T-helper 2 cell treated with Interferon-gamma antibody and Interleukin-4, amounts not matched to agents 5 μg/mL and 100 μg/mL, for 36 hours (primary cell): Measurements from ENCODE around the gene FAM118B.
"Not testable (repeated sequence)": the region's sequence is repeated elsewhere in the genome, so short reads cannot be mapped to it uniquely, and the experiment has no call there.

Source experiments
- DNase-seq: peaks from one replicate; pipeline ENCODE4 v3.0.0; 2021; ENCODE audit warnings: low spot score
- H3K27ac Mint-ChIP-seq: one replicate; pipeline ENCODE4 v1.8.0; 2021; ENCODE audit warnings: mild to moderate bottlenecking, mixed read lengths
- H3K27me3 Mint-ChIP-seq: one replicate; pipeline ENCODE4 v1.8.0; 2021; ENCODE audit warnings: low read depth, mixed read lengths
- H3K36me3 Mint-ChIP-seq: one replicate; pipeline ENCODE4 v1.8.0; 2021; ENCODE audit warnings: low read depth, mixed read lengths
- H3K4me1 Mint-ChIP-seq: one replicate; pipeline ENCODE4 v1.8.0; 2021; ENCODE audit warnings: low read depth, mixed read lengths
- H3K4me3 Mint-ChIP-seq: one replicate; pipeline ENCODE4 v1.8.0; 2022; ENCODE audit warnings: mild to moderate bottlenecking, moderate library complexity, mixed read lengths
- H3K9me3 Mint-ChIP-seq: one replicate; pipeline ENCODE4 v1.8.0; 2021; ENCODE audit warnings: mixed read lengths

FAM118B gene

DNA sequence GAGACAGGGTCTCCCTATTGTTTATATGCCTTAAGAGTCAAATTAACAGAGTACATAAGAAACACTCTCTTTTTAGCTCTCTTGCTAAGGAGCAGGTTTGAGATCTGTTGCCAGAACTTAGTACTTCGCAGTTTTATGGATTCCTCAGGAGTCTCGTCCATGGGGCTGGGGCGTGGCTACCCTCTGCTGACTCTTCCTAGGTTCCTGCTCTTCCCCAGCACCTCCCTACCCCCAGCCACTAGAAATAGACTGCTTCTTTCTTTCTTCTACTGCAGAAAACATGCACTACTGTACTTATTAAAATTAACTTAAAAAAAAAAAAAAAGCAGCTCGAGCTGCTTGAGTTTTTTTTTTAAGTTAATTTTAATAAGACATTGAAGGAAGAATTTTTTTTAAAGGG, 8.0 kb downstream of the FAM118B start:
- H3K27ac Mint-ChIP-seq = no peak overlapping the region
- H3K36me3 Mint-ChIP-seq = no peaks in the 10 kb centered on the region
- no peaks in the 10 kb centered on the region for H3K27me3 Mint-ChIP-seq
- DNase-seq = no peak
- peaks cover 3% of the 10 kb centered on the region for H3K4me1 Mint-ChIP-seq
- H3K9me3 Mint-ChIP-seq = no peaks in the 10 kb centered on the region
- no peak overlapping the region for H3K4me3 Mint-ChIP-seq

DNA sequence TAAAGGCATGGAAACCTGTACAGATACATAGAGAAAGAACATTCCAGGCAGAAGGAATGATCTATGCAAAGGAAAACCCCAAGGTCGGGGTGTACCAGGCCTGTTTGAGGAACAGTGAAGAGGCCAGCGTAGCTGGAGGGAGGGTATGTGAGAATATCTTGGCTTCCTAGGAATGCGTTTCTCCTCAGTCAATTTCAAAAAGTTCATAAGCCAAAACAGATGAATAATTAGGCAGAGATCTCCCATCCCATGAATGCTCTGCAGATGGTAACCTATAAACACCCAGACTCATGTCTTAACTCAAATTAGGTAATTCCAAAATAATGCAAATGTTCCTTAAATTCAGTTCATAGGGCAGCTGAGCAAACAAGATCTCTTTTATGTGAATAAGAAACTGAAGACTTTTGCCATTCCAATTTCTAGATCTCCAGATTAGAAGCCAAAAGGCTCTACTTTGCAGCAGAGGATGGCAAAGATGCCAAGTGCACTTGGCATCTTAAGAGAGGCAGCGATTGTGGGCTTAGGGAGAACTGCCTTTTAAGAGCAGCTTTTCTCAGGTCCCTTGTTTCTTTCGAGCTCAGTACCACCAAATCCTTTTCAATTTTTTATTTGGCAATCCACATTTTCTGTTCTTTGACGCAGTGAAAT, 13.2 kb downstream of the FAM118B start:
- no peak for DNase-seq
- no peak overlapping the region for H3K4me3 Mint-ChIP-seq
- H3K27me3 Mint-ChIP-seq = no peaks in the 10 kb centered on the region
- H3K9me3 Mint-ChIP-seq = no peaks in the 10 kb centered on the region
- no peak overlapping the region for H3K27ac Mint-ChIP-seq
- H3K4me1 Mint-ChIP-seq = no peaks in the 10 kb centered on the region
- peaks cover 3% of the 10 kb centered on the region for H3K36me3 Mint-ChIP-seq

DNA sequence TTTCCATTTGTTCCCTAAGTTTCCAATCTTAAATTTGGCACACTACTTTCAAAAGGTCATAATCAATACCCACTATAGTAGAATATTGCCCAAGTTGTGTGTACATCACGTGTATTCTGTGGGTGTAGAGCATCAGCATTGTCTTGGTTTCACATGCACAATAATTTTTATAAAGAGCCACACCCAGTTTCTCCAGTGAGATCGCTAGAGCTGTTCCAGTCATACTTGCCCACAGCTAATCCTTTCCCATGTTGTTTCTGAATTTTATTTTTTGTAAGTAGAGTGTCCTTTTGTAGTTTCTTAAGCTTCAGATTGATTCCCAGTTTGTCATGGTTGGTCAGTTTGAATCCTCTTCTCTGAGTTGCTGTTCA, 13.7 kb downstream of the FAM118B start:
- Mint-ChIP-seq H3K4me3 (no peak overlapping the region), H3K36me3 (peaks cover 3% of the 10 kb centered on the region), H3K4me1 (no peaks in the 10 kb centered on the region), H3K9me3 (no peaks in the 10 kb centered on the region), H3K27ac (no peak overlapping the region), H3K27me3 (no peaks in the 10 kb centered on the region)
- DNase-seq = no peak

DNA sequence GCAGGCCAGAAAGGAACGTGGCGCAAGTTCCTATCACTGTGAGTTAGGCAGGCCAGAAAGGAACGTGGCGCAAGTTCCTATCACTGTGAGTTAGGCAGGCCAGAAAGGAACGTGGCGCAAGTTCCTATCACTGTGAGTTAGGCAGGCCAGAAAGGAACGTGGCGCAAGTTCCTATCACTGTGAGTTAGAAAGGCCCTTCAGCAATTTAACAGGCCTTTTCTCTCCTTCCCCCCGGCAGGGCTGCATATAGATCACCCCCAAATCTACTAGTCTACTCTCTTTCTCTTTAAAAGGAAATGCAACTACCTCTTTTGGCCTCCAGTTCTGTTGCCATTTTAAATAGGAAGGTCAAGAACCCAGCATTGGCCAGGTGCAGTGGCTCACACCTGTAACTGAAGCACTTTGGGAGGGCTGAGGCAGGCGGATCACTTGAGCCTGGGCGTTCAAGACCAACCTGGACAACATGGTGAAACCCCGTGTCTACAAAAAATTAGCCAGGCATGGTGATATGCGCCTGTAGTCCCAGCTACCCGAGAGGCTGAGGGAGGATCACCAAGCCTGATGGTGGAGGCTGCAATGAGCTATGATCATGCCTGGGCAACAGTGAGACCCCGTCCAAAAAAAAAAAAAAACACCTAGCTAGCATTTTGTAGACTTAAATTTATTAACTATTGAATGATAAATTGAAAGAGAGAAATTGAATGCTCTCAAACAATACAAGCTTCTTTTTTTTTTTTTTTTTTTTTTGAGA, 14.9 kb downstream of the FAM118B start:
- Mint-ChIP-seq H3K27me3 (no peaks in the 10 kb centered on the region), H3K36me3 (peaks cover 3% of the 10 kb centered on the region), H3K27ac (no peak overlapping the region), H3K9me3 (no peaks in the 10 kb centered on the region), H3K4me3 (no peak overlapping the region), H3K4me1 (peaks cover 2% of the 10 kb centered on the region)
- DNase-seq = no peak

DNA sequence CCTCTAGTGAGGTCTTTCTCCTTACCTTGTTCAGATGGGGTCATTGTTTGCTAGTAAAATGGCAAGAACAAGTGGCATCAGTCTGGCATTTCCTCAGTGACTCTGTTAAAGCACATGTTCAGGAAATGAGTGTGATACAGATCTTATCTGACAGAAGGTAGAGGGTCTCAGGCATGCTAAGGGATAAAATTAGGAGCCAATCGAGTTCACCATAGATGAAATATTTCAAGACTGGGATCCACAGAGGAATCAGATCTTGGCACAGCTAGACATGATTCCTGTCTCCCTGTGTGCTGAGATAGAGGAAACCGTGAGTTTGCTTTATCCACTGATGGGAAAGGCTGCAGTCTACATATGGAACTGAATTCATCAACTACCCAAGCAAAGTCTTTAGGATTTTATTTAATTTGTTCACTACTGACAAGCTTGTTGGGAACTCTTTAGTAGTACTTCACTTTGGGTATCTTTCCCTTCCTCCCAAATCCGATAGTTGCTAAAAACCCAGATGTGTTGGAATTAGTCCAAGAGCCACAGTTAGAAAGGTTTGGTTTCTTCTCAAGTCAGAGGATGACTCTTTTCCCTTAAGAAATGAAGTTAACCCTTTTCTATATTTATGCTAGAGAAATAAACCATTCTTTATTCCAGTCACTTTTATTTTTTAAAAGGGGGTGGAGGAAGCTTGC, 18.4 kb downstream of the FAM118B start:
- Mint-ChIP-seq H3K27me3 (no peaks in the 10 kb centered on the region), H3K9me3 (no peaks in the 10 kb centered on the region), H3K27ac (no peak overlapping the region), H3K36me3 (peaks cover 3% of the 10 kb centered on the region), H3K4me3 (no peak overlapping the region), H3K4me1 (peaks cover 2% of the 10 kb centered on the region)
- DNase-seq = no peak

DNA sequence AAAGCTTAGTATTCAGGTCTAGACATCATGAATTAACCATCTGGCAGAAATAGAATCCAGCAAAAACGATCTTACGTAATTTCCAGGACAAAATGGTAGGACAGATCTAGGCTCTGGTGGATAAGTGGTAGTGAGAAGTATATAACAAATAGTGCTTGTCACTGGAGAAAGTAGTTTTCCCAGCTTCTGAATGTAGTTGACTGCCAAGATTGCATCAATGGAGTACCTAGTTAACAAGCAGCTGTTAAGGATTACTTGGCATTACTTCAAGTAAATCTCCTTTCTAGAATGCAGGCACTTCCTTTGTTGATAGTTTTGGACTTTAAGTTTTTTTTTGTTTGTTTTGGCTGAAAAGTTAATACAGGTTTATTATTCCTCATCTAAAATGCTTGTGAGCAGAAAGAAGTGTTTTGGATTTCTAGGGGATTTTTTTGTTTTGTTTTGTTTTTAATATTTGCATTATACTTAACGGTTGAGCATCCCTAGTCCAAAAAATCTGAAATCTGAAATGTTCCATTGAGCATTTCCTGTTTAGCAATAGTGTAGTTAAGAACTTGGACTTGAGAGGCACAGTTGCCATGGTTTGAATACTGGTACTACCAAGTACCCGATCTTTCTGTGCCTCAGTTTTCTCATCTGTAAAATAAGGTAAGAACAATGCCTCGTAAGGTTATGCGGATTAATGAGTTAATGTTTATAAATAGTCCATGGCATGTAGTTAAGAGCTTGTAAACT, 20.3 kb downstream of the FAM118B start:
- no peak for DNase-seq
- Mint-ChIP-seq H3K4me3 (no peak overlapping the region), H3K9me3 (no peaks in the 10 kb centered on the region), H3K4me1 (peaks cover 2% of the 10 kb centered on the region), H3K36me3 (peaks cover 7% of the 10 kb centered on the region), H3K27ac (no peak overlapping the region), H3K27me3 (no peaks in the 10 kb centered on the region)

DNA sequence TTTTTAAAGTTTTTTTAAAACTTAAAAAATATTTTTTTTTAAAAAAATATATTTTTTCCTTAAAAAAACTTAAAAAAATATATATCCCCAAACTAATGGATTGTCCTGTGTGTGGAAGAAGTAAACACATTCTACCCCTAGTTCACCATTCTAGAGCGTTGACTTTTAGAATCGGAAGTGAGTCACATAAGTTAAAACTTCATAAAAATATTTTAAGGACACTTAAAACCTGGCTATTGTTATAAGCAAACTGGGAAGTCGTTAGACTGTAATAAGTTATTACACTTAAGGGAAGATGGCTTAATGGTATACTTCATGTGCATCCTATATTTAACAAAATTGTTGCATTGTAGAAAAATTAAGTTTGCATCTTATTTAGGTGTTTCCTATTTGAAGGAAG, 21.1 kb downstream of the FAM118B start:
- peaks cover 2% of the 10 kb centered on the region for H3K4me1 Mint-ChIP-seq
- no peak overlapping the region for H3K4me3 Mint-ChIP-seq
- H3K27me3 Mint-ChIP-seq = no peaks in the 10 kb centered on the region
- H3K9me3 Mint-ChIP-seq = no peaks in the 10 kb centered on the region
- H3K27ac Mint-ChIP-seq = no peak overlapping the region
- H3K36me3 Mint-ChIP-seq = peaks cover 7% of the 10 kb centered on the region
- no peak for DNase-seq

DNA sequence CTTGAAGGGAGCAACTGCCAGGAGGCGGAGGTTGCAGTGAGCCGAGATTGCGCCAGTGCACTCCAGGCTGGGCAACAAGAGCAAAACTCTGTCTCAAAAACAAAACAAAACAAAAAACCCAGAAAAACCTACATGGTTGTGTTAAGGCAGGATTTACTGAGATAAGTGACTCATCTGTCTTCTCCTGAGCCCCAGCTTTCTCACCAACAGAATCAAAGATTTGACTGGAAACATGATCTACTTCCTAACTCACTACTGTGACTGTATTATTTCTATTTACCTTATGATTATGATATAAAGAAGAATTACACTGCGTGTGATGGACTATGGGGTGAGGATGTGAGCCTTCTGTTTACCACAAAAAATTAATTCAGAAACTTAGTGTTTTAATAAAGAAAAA, 21.8 kb downstream of the FAM118B start:
- H3K27me3 Mint-ChIP-seq = no peaks in the 10 kb centered on the region
- peaks cover 2% of the 10 kb centered on the region for H3K4me1 Mint-ChIP-seq
- no peak overlapping the region for H3K4me3 Mint-ChIP-seq
- peaks cover 8% of the 10 kb centered on the region for H3K36me3 Mint-ChIP-seq
- H3K27ac Mint-ChIP-seq = no peak overlapping the region
- no peaks in the 10 kb centered on the region for H3K9me3 Mint-ChIP-seq
- DNase-seq = no peak

DNA sequence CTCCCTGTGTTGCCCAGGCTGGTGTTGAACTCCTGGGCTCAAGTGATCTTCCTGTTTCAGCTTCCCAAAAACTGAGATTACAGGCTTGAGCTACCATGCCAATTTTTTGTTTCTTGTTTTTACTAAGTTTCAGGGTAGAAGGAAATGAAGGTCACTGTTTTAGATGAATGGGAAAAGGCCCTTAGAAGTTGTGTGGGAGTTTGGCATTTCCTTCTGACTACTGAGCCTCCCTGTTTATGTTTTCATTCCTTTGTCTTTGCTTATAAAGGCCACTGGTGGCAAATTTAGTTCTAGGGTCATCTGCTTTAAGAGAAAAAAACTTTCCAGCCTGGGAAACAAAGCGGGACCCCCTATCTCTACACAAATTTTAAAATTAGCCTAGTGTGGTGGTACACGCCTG, 35.1 kb downstream of the FAM118B start:
- H3K36me3 Mint-ChIP-seq = peaks cover 3% of the 10 kb centered on the region
- H3K9me3 Mint-ChIP-seq = no peaks in the 10 kb centered on the region
- no peak overlapping the region for H3K27ac Mint-ChIP-seq
- H3K4me1 Mint-ChIP-seq = no peaks in the 10 kb centered on the region
- H3K27me3 Mint-ChIP-seq = no peaks in the 10 kb centered on the region
- no peak overlapping the region for H3K4me3 Mint-ChIP-seq
- no peak for DNase-seq

DNA sequence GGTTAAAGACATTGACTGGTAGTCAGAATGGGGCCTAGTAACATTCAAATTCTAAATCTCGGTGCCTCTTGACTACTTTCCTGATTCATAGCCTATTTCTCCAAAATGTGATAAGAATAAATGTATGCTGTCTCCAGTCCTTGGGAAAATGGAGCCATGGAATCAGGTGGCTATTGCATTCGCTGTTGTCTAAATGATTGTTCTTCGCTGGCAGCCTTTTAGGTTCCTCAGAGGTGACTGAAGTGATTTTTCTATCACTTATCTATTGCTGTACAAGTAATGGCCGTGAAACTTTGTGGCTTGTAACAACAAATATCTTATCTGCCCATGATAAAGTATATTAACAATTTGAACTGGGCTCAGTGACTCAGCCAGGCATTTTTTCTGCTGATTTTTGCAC, 41.7 kb downstream of the FAM118B start:
- H3K4me3 Mint-ChIP-seq = no peak overlapping the region
- no peak overlapping the region for H3K27ac Mint-ChIP-seq
- no peaks in the 10 kb centered on the region for H3K4me1 Mint-ChIP-seq
- no peaks in the 10 kb centered on the region for H3K9me3 Mint-ChIP-seq
- no peak for DNase-seq
- H3K27me3 Mint-ChIP-seq = no peaks in the 10 kb centered on the region
- H3K36me3 Mint-ChIP-seq = peaks cover 7% of the 10 kb centered on the region

DNA sequence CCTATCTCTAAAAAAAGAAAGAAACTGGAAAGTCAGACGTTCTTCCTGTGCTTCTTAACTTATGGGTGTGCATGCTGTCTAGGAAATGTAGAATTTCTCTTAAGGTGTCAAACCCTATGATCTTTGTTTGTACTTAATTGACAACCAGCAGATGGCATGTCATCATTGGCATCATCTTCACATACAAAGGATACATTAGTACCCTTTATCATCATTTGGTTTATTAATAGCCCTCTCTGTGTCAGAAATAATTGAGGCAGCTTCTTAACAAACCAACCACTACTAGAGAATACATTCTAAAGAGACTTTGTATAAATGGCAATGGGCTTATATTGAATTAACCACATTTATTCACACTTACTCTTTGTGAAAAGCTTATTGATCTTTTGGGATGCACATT, 43.2 kb downstream of the FAM118B start:
- Mint-ChIP-seq H3K27ac (no peak overlapping the region), H3K9me3 (no peaks in the 10 kb centered on the region), H3K36me3 (peaks cover 11% of the 10 kb centered on the region), H3K4me1 (no peaks in the 10 kb centered on the region), H3K27me3 (no peaks in the 10 kb centered on the region), H3K4me3 (no peak overlapping the region)
- no peak for DNase-seq

DNA sequence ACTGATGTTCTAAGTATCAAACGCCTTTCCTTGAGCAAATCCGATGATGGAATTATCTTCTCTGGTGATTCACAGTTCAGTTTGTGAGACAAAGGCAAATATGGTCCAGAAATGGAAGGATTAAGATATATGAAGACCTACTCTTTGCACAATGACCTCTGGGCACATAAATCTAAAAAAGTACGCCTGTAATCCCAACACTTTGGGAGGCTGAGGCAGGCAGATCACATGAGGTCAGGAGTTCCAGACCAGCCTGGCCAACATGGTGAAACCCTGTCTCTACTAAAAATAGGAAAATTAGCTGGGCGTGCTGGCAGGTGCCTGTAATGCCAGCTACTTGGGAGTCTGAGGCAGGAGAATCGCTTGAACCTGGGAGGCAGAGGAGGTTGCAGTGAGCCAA, 43.9 kb downstream of the FAM118B start:
- not testable (repeated sequence) for H3K9me3 Mint-ChIP-seq, H3K27ac Mint-ChIP-seq, H3K27me3 Mint-ChIP-seq, H3K4me3 Mint-ChIP-seq, H3K4me1 Mint-ChIP-seq, DNase-seq
- H3K36me3 Mint-ChIP-seq = peaks cover 13% of the 10 kb centered on the region

DNA sequence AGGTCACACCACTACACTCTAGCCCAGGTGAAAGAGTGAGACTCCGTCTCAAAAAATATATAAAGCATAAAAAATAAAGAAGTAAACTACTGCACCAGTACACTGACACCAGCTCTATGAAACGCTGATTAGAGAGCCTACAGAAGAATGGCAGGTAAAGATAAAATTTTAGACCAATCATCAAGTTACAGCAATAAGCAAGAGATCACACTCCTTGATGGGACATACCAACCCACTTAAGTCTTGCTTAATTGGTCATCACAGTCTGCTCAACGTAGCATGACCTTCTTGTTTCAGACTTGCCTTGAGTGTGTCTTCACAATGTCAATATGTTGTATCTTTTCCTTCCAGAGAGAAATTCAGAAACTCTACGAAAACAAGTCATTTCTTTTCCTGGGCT, 44.6 kb downstream of the FAM118B start:
- H3K27me3 Mint-ChIP-seq = no peaks in the 10 kb centered on the region
- H3K36me3 Mint-ChIP-seq = peaks cover 14% of the 10 kb centered on the region
- no peak overlapping the region for H3K4me3 Mint-ChIP-seq
- H3K4me1 Mint-ChIP-seq = no peaks in the 10 kb centered on the region
- H3K9me3 Mint-ChIP-seq = no peaks in the 10 kb centered on the region
- H3K27ac Mint-ChIP-seq = no peak overlapping the region
- no peak for DNase-seq

DNA sequence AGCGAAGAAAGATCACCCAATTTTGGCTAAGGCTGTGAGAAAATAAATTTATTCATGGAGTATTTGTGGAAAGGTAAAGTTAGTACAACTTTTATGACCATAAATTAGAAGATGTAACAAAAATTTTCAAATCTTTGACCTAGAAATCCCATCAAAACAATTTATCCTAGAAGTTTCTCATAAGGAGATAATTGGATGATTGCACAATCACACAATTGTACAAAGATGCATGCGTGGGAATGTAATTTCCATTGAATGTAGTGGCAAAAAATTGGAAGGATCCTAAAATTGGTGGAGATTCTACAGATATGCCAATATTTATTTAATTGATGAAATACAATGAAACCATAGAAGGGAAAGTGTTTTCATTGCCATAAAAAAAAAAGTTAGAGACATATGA, 45.6 kb downstream of the FAM118B start:
- Mint-ChIP-seq H3K27ac (no peak overlapping the region), H3K4me1 (no peaks in the 10 kb centered on the region), H3K36me3 (peaks cover 20% of the 10 kb centered on the region), H3K27me3 (no peaks in the 10 kb centered on the region), H3K9me3 (no peaks in the 10 kb centered on the region), H3K4me3 (no peak overlapping the region)
- DNase-seq = no peak
